Spleen (tissue), 7 donors: ENCODE data around the gene PPP2R5D.

Source experiments
- CTCF ChIP-seq, 11 experiments: fragments of 200-600 bp in 7 of 11; fragments of 450-650 bp in 4 of 11; sonication (generic) in 4 of 11; IDR thresholded peaks in 8 of 11; conservative IDR thresholded peaks in 3 of 11; 1 replicate in 7 of 11; 2 replicates in 4 of 11; pipeline versions ENCODE4 v1.4.0 to v1.8.0; 2016 to 2021; ENCODE audit warnings: antibody characterized with exemption in 11 of 11, inconsistent platforms in 4 of 11, mild to moderate bottlenecking in 1 of 11
- POLR2A ChIP-seq, 3 donors: fragments of 450-650 bp; IDR thresholded peaks; one replicate each; pipeline ENCODE4 v1.5.1; 2017; ENCODE audit warnings: antibody characterized with exemption in 3 of 3, mild to moderate bottlenecking in 1 of 3
- POLR2AphosphoS5 ChIP-seq, 3 donors: sonication (generic); formaldehyde crosslinking; IDR thresholded peaks; one replicate each; pipeline ENCODE4 v1.5.1; 2017; ENCODE audit warnings: antibody characterized with exemption in 3 of 3
- donor health status: DM: no; HTN: no; CAD: no; lungs with moderate emphysema.
- donor health status: DM: no; HTN: no; CAD: no.
- donor health status: DM: no; HTN: no; CAD: no.

GRCh38 chr6:42959917-42960242 is 24.5 kb upstream of the PPP2R5D start:
- TF ChIP-seq CTCF (IDR thresholded peaks at IDR 0.05 in 8 of 11, conservative IDR thresholded peaks at IDR 0.05 in 3 of 11) (no peak), POLR2A (IDR thresholded peaks at IDR 0.05) (no peak), POLR2AphosphoS5 (IDR thresholded peaks at IDR 0.05) (no peak)
